Measurements from ENCODE around the gene PPIH.
"Not testable (repeated sequence)": the region's sequence is repeated elsewhere in the genome, so short reads cannot be mapped to it uniquely, and the experiment has no call there.

Gene PPIH

GRCh38 chr1:42657981-42658876 lies at the start of gene PPIH:
TSS of gene PPIH (plus strand) at chr1:42658423. CDS start at chr1:42658447, 24 bp downstream.
- TF ChIP-seq CTCF (conservative IDR thresholded peaks at IDR 0.05) (no peak; the same call in 1 of the 2 replicates), ZFX (IDR thresholded peaks at IDR 0.05) (peak; percentile 70)
- H3K27ac ChIP-seq = peak within 1 kb of the TSS; percentile 90

- no peak overlapping the region for H3K27ac ChIP-seq
- TF ChIP-seq ZFX (IDR thresholded peaks at IDR 0.05) = no peak
- TF ChIP-seq CTCF (conservative IDR thresholded peaks at IDR 0.05) = no peak
Observed at GRCh38 chr1:42613803-42614131, 44.5 kb upstream of the PPIH start.

- TF ChIP-seq CTCF (conservative IDR thresholded peaks at IDR 0.05) (no peak), ZFX (IDR thresholded peaks at IDR 0.05) (no peak)
- no peak overlapping the region for H3K27ac ChIP-seq
Observed at GRCh38 chr1:42618866-42619265, 39.4 kb upstream of the PPIH start.

GRCh38 chr1:42620307-42620706 lies 37.9 kb upstream of the PPIH start:
- no peak overlapping the region for H3K27ac ChIP-seq
- TF ChIP-seq CTCF (conservative IDR thresholded peaks at IDR 0.05) (no peak), ZFX (IDR thresholded peaks at IDR 0.05) (no peak)

- not testable (repeated sequence) for H3K27ac ChIP-seq
Observed at GRCh38 chr1:42621180-42621579, 37.0 kb upstream of the PPIH start.

GRCh38 chr1:42627205-42627604 lies 31.0 kb upstream of the PPIH start:
- H3K27ac ChIP-seq = not testable (repeated sequence)

GRCh38 chr1:42639116-42639515 lies 19.1 kb upstream of the PPIH start:
- TF ChIP-seq CTCF (conservative IDR thresholded peaks at IDR 0.05) (no peak), ZFX (IDR thresholded peaks at IDR 0.05) (no peak)
- H3K27ac ChIP-seq = no peak overlapping the region

GRCh38 chr1:42646056-42646455 lies 12.2 kb upstream of the PPIH start:
- no peak overlapping the region for H3K27ac ChIP-seq
- TF ChIP-seq ZFX (IDR thresholded peaks at IDR 0.05) (no peak), CTCF (conservative IDR thresholded peaks at IDR 0.05) (no peak)

All from C4-2B (cell line).